Activated naive CD4-positive, alpha-beta T cell treated with anti-CD3 and anti-CD28 coated beads, Interleukin-2, amount 50 U/mL, for 72 hours (primary cell): Measurements from ENCODE around the gene ZNF93. TPM values are rescaled to one million over a fixed set of nuclear protein-coding genes. Genes with fewer than 3 reads are reported as not detected.
"Not testable (repeated sequence)": the region's sequence is repeated elsewhere in the genome, so short reads cannot be mapped to it uniquely, and the experiment has no call there.

ENCODE experiments used
- ATAC-seq, 2 donors: fragments of 150-1000 bp; cut with Tn5 transposase; 2 replicates each; pipeline ENCODE4 v1.10.0; 2021; ENCODE audit warnings: mild to moderate bottlenecking in 2 of 2, moderate library complexity in 2 of 2
- DNase-seq, 2 donors: peaks; one replicate each; pipeline ENCODE4 v3.0.0; 2021 to 2022; ENCODE audit warnings: low spot score in 2 of 2
- H3K27ac Mint-ChIP-seq, 2 donors: one replicate each; pipeline ENCODE4 v1.8.0; 2022; ENCODE audit warnings: mild to moderate bottlenecking in 2 of 2, mixed read lengths in 2 of 2
- H3K36me3 Mint-ChIP-seq, 2 donors: one replicate each; pipeline ENCODE4 v1.8.0; 2022; ENCODE audit warnings: mixed read lengths in 2 of 2
- H3K9me3 Mint-ChIP-seq, 2 donors: one replicate each; pipeline ENCODE4 v1.8.0; 2022; ENCODE audit warnings: mixed read lengths in 2 of 2
- total RNA-seq, 2 donors: library from RNA; stranded (reverse); gene quantifications; one replicate each; pipeline ENCODE4 v1.2.3, GENCODE V29; 2022

The ZNF93 gene
- total RNA-seq, 2 donors from 2014 or later: 24.4 to 28.5 TPM

DNA sequence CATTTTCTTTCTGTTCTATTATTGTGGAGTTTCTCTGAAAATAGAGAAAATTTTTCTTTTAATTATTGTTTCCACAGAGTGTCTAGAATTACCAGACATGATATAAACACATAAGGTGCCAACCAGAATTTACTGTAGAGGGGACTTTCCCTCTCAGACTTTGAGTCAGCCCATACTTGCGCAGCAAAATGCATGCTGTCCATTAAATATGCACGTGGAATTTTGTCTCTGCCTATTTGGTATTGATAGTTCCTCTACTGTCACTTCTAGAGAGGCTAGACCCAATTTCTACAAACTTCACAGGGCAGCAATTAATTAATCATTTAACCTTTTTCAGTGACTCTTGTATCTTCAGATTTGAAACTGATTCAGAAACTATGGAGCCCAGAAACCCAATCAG lies 8.9 kb downstream of the ZNF93 start:
- DNase-seq: no peak
- ATAC-seq: no peak
- Mint-ChIP-seq H3K36me3 (peaks cover 17 to 82% of the 10 kb centered on the region in 2 donors), H3K9me3 (no peaks in the 10 kb centered on the region), H3K27ac (no peak overlapping the region)

DNA sequence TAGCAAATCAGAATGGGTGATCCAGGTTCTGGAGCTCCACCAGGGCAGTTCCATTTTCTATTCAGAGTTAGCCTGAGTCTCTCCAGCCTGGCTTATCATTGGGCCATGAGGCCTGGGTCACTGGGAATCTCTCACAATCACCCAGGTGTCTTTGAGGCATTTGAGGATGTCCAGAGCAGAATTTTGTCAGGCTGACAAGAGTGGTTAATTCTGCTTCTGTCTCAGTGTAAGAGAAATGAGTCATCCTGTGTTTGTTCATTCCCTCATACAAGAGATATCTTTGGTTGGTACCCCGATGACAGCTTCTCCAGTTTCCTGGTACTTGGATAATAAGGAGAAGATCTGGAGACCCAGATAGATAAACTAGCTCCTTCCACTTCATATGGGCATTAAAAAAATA lies 10.4 kb downstream of the ZNF93 start:
- no peak for DNase-seq
- ATAC-seq: no peak
- Mint-ChIP-seq H3K9me3 (no peaks in the 10 kb centered on the region), H3K27ac (no peak overlapping the region), H3K36me3 (peaks cover 5 to 80% of the 10 kb centered on the region in 2 donors)

DNA sequence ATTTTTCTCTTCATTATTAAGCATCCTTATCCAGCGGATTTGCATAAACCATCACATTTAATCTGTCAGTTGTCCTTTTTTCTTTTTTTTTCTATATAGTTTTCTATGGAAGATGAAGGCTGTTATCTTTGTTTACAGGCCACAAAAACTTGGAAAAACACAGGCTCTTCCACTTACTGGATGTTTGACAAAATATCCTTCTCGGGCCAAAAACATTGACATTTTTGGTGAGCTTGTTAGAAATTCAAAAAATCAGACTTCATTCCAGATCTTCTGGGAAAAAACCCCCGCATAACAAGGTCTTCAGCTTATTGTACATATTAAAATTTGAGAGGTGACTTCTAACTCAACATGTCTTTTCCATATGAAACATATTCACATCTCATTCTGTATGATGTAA lies 13.8 kb downstream of the ZNF93 start:
- no peak for ATAC-seq
- peaks cover 15 to 84% of the 10 kb centered on the region in 2 donors for H3K36me3 Mint-ChIP-seq
- H3K9me3 Mint-ChIP-seq: peaks cover 0 to 3% of the 10 kb centered on the region in 2 donors
- H3K27ac Mint-ChIP-seq: no peak overlapping the region
- no peak for DNase-seq

DNA sequence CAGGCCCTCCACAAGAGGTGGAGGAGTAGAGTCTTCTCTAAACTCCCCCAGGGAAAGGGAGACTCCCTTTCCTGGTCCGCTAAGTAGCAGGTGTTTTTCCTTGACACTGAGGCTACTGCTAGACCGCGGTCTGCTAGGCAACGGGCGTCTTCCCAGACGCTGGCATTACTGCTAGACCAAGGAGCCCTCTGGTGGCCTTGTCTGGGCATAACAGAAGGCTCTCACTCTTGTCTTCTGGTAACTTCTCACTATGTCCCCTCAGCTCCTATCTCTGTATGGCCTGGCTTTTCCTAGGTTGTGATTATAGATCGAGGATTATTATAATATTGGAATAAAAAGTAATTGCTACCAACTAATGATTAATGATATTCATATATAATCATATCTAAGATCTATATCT lies 29.7 kb downstream of the ZNF93 start:
- not testable (repeated sequence) for H3K27ac Mint-ChIP-seq

DNA sequence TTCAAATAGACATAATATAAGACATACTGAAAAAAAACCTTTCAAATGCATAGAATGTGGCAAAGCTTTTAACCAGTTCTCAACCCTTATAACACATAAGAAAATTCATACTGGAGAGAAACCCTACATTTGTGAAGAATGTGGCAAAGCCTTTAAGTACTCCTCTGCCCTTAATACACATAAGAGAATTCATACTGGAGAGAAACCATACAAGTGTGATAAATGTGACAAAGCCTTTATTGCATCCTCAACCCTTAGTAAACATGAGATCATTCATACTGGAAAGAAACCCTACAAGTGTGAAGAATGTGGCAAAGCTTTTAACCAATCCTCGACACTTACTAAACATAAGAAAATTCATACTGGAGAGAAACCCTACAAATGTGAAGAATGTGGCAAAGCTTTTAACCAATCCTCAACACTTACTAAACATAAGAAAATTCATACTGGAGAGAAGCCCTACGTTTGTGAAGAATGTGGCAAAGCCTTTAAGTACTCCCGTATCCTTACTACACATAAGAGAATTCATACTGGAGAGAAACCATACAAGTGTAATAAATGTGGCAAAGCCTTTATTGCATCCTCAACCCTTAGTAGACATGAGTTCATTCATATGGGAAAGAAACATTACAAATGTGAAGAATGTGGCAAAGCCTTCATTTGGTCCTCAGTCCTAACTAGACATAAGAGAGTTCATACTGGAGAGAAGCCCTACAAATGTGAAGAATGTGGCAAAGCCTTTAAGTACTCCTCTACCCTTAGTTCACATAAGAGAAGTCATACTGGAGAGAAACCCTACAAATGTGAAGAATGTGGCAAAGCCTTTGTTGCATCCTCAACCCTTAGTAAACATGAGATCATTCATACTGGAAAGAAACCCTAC lies 32.9 kb downstream of the ZNF93 start:
- Mint-ChIP-seq H3K9me3 (peaks cover 19 to 23% of the 10 kb centered on the region in 2 donors), H3K27ac (peak overlapping the region; percentile 28 to 70), H3K36me3 (peaks cover 44 to 77% of the 10 kb centered on the region in 2 donors)
- DNase-seq, ATAC-seq: not testable (repeated sequence)

More for the DNA sequence above, 29.7 kb downstream of the ZNF93 start:
- Mint-ChIP-seq H3K9me3 (peaks cover 19 to 23% of the 10 kb centered on the region in 2 donors), H3K36me3 (peaks cover 49 to 81% of the 10 kb centered on the region in 2 donors)
- peak; percentile 19 to 55 for DNase-seq
- not testable (repeated sequence) for ATAC-seq

DNA sequence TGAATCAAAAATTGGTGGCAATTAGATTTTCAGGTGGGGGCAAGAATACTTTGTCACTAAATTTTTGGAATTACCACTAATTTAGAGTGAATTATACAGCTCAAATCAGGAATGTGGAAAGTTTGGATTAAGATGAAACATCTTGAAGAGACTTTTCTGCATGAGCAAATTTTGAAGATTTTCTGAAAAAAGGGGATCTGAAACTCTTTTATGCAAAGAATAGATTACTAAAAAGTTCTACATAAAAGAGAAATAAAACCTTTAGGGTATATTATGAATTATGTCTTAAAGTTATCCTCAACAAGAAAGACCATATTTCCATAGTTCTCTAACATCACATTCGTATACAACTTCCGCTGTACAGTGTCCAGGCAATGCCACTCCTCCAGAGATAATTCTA lies 36.7 kb downstream of the ZNF93 start:
- peaks cover 47 to 71% of the 10 kb centered on the region in 2 donors for H3K36me3 Mint-ChIP-seq
- ATAC-seq (no peak), DNase-seq (no peak)
- H3K9me3 Mint-ChIP-seq: peaks cover 37 to 38% of the 10 kb centered on the region in 2 donors
- H3K27ac Mint-ChIP-seq: no peak overlapping the region

DNA sequence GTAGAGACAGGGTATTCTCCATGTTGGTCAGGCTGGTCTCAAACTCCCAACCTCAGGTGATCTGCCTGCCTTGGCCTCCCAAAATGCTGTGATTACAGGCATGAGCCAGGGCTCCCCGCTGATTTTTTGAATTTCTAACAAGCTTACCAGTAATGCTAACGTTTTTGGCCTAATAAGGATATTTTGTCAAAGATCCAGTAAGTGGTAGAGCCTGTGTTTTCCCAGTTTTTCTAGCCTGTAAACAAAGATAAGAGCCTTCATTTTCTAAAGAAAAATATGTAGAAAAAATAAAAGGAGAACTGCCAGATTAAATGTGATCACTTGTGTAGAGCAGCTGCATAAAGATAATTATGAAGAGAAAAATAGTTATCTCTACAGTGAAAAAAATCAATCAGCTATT lies 37.7 kb downstream of the ZNF93 start:
- Mint-ChIP-seq H3K36me3 (peaks cover 38 to 71% of the 10 kb centered on the region in 2 donors), H3K9me3 (peaks cover 32 to 38% of the 10 kb centered on the region in 2 donors), H3K27ac (no peak overlapping the region)
- DNase-seq (no peak), ATAC-seq (no peak)

DNA sequence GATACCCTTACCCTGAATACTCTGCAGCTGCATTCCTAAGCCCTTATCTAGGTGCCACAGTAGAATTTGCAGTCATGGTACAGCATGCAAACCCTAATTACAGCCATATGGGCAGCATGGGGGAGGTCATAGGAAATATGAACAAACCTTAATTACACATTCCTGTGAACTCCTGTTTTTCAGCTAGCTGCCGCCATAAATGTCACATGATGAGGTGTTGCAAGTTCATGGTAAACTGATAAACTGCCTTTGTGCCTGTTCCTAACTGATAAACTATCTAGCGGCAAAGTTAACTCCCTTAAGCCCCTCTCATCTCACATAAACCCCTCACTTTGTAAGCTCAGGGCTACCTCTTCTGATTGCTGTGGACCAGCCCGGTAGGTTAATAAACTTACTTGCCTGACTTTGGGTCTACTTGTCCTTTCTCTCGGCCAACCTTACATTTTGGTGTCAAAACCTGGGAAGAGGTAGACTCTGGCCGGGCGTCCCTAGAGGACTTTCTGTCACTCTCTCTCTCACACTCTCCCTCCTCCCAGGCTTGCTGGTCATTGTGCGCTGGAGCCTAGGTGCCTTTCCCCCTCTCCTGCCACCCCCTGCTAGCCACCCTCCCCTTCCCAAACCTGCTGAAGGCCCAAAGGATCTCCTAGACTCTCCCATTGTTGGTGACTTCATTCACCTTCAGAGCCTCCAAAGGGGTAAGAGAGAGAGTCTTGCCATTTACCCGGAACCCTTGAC lies 43.3 kb downstream of the ZNF93 start:
- DNase-seq (no peak), ATAC-seq (no peak)
- Mint-ChIP-seq H3K36me3 (peaks cover 26 to 45% of the 10 kb centered on the region in 2 donors), H3K27ac (no peak overlapping the region), H3K9me3 (peaks cover 21 to 44% of the 10 kb centered on the region in 2 donors)

DNA sequence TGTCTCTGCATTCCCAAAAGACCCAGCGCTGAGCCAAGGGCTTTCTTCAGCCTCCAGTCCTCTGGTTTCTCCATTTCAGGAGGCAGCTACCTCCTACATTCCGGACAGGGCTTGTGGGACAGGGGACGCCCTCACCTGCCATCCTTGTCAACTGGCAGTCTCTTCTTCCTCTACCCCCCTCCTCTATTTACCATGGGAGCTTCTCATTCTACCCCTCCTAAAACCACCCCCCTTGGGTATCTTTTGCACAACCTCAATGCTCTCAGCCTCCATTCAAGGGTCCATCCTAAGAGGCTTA lies 43.8 kb downstream of the ZNF93 start:
- Mint-ChIP-seq H3K27ac (no peak overlapping the region), H3K9me3 (peaks cover 19 to 44% of the 10 kb centered on the region in 2 donors), H3K36me3 (peaks cover 21 to 45% of the 10 kb centered on the region in 2 donors)
- ATAC-seq: no peak
- DNase-seq: no peak

DNA sequence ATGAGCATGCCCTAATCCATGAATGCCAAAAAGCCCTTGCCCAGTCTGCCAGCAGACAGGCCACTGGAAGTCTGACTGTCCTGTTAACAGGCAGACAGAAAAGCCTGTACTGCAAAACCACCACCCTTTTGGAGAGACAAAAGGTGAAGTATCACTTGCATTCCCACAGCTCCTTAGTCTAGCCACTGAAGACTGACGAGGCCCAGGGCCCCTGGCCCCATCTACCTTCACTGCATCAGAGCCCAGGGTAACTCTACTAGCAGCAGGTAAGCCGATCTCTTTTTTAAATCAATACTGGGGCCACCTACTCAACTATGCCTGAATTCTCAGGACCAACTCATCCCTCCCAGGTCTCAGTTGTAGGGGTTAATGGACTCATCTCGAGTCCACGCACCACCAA lies 45.5 kb downstream of the ZNF93 start:
- DNase-seq (no peak), ATAC-seq (no peak)
- H3K27ac Mint-ChIP-seq: no peak overlapping the region
- peaks cover 14 to 35% of the 10 kb centered on the region in 2 donors for H3K36me3 Mint-ChIP-seq
- H3K9me3 Mint-ChIP-seq: peaks cover 14 to 32% of the 10 kb centered on the region in 2 donors

DNA sequence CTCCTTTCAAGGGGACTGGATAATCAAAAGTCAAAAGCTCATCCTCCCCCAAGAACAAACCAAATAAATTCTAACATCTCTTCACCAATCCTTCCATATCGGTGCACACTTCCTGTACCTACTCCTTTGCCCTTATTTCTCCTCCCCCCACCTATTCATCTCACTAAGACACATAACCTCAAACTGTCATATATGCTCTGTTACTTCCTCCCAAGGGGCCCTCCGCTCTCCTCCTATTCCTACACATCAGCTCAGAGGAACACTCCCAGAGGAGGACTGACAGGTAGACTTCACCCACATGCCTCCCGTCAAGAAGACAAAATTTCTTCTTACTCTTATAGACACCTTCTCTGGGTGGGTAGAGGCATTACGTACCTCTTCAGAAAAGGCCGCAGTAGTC lies 48.1 kb downstream of the ZNF93 start:
- H3K27ac Mint-ChIP-seq: no peak overlapping the region
- H3K9me3 Mint-ChIP-seq: peaks cover 7 to 15% of the 10 kb centered on the region in 2 donors
- H3K36me3 Mint-ChIP-seq: peaks cover 9 to 16% of the 10 kb centered on the region in 2 donors
- ATAC-seq: no peak
- no peak for DNase-seq

DNA sequence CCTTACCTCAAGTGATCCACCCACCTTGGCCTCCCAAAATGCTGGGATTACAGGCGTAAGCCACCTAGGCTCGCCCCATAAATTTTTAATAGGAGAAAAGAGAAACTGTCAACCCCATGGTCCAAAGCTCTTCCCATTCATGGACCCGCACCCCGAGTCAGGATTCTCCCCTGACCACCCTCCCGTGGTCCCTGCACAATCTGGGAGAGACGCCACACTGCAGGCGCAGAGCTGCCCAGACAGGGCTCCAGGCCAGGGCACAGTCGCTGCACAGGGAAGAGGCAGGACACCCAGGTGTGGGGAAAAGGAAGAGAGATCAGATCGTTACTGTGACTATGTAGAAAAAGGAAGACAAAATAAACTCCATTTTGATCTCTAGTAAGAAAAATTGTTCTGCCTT lies 54.5 kb downstream of the ZNF93 start:
- no peaks in the 10 kb centered on the region for H3K36me3 Mint-ChIP-seq
- H3K27ac Mint-ChIP-seq: no peak overlapping the region
- no peaks in the 10 kb centered on the region for H3K9me3 Mint-ChIP-seq
- ATAC-seq (no peak), DNase-seq (no peak)

DNA sequence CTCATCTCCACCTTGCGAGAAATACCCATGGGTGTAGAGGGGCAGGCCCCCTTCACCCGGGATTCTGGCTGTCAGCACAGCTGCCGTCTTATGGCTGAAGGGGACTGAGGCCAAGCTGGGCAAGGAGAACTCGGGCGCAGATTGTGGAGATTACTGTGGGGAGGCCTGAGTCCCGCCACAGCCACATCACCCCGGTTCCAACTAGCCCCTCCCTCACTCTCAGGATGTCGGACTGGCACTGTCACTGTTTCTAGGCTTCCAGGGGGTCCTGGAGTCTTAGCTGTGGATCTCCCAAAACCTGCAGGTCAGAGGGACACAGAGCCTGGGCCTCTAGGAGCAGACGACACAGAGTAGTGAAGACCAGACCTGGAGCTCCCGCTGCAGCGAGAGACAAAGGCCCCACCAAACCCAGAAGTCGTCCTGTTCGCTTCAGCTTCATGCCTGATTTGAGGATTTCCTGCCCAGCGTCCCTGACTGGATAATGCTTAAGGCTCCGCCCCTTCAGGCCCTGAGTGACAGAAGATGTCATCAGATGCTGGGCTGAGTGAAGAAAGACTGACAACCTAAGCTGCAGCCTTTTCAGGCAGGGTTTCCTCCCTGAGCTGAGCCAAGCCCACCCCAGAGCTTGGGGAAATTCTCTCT lies 55.8 kb downstream of the ZNF93 start:
- Mint-ChIP-seq H3K27ac (no peak overlapping the region), H3K36me3 (no peaks in the 10 kb centered on the region), H3K9me3 (no peaks in the 10 kb centered on the region)
- no peak for DNase-seq
- ATAC-seq: peak in 1 of 2 donors; percentile 28

DNA sequence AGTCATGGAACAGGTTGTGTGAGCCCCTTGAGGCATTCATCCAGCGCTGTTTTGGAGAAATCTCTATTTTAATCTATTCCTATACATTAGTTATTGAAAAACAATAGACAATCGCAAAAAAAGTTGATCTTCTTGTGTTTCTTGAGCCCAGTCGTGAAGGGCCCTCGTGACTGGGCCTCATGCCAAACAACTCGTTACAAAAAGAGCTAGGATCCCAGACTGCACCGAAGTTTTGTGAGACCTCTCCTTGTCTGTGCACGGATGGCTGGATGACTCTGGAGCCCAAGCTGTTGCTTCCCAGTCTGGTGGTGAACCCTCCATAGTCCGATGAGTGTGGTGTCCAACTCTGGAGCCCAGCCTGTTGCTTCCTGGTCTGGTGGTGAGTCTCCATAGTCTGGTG lies 57.0 kb downstream of the ZNF93 start:
- DNase-seq, ATAC-seq, H3K9me3 Mint-ChIP-seq, H3K36me3 Mint-ChIP-seq: not testable (repeated sequence)
- peak overlapping the region in 1 of 2 donors; percentile 25 for H3K27ac Mint-ChIP-seq

DNA sequence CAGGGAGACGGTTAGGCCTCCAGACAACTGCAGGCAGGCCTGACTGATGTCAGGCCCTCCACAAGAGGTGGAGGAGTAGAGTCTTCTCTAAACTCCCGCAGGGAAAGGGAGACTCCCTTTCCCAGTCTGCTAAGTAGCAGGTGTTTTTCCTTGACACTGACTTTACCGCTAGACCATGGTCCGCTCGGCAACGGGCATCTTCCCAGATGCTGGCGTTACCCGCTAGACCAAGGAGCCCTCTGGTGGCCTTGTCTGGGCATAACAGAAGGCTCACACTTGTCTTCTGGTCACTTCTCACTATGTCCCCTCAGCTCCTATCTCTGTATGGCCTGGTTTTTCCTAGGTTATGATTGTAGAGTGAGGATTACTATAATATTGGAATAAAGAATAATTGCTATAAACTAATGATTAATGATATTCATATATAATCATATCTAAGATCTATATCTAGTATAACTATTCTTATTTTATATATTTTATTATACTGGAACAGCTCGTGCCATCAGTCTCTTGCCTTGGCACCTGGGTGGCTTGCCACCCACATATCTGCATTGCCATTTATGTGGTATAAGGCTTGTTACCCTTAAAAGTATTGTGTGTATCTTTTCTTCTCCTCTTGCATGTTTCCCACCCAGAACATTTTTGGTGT lies 58.5 kb downstream of the ZNF93 start:
- peak; percentile 70 to 75 for DNase-seq
- ATAC-seq: peak in 1 of 2 donors; percentile 11
- H3K27ac Mint-ChIP-seq: peak overlapping the region in 1 of 2 donors; percentile 25
- not testable (repeated sequence) for H3K9me3 Mint-ChIP-seq, H3K36me3 Mint-ChIP-seq

DNA sequence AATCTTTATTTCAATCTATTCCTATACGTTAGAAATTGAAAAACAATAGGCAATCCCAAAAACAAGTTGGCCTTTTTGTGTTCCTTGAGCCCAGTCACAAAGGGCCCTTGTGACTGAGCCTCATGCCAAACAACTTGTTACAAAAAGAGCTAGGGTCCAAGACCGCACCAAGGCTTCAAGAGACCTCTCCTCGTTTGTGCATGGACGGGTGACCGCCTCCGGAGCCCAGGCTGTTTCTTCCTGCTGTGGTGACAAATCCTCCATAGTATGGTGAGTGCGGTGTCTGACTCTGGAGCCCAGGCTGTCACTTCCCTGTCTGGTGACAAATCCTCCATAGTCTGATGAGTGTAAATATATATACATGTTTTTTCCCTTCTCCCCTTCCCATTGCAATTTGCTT lies 63.7 kb downstream of the ZNF93 start:
- no peak overlapping the region for H3K27ac Mint-ChIP-seq
- H3K9me3 Mint-ChIP-seq: peaks cover 27 to 30% of the 10 kb centered on the region in 2 donors
- peaks cover 27 to 31% of the 10 kb centered on the region in 2 donors for H3K36me3 Mint-ChIP-seq
- ATAC-seq (no peak), DNase-seq (no peak)
